PC-9 (cell line): ENCODE data around the gene CELF2. TPM values are rescaled to one million over a fixed set of nuclear protein-coding genes. Genes with fewer than 3 reads are reported as not detected.

Experiments used
- BruUV-seq: library from RNA; stranded (reverse); fragments of 400-500 nt; replicated peaks from 2 replicates; lab custom pipeline; 2021; lab: Mats Ljungman, UMichigan
- CTCF ChIA-PET: fragments of 300-600 bp; sonication (Branson Sonifier 250); formaldehyde crosslinking; loops from one replicate; lab custom pipeline; 2022; ENCODE audit warnings: antibody characterized with exemption; lab: Charles Lee
- POLR2A ChIA-PET: fragments of 300-600 bp; sonication (Branson Sonifier 250); formaldehyde crosslinking; loops from one replicate; lab custom pipeline; 2022; ENCODE audit warnings: antibody characterized with exemption; ENCODE audit not compliant: unreplicated experiment; lab: Charles Lee
- DNase-seq, 2 experiments: peaks; one replicate each; pipeline versions ENCODE4 v3.0.0 to v3.0.0-alpha.2; 2015 to 2022; ENCODE audit warnings: mixed read lengths in 1 of 2
- H2AFZ ChIP-seq: fragments of 200-600 bp; sonication (generic); 2 replicates; pipeline ENCODE4 v1.8.1; 2017; ENCODE audit warnings: antibody characterized with exemption
- H3F3A ChIP-seq: fragments of 200-600 bp; sonication (generic); 2 replicates; pipeline ENCODE4 v1.8.1; 2017; ENCODE audit warnings: antibody characterized with exemption, mild to moderate bottlenecking, low read depth; ENCODE audit not compliant: insufficient read depth
- H3K27ac ChIP-seq: fragments of 200-600 bp; sonication (generic); 2 replicates; pipeline ENCODE4 v1.6.1; 2016; ENCODE audit warnings: mixed run types
- H3K27me3 ChIP-seq: fragments of 200-600 bp; sonication (generic); 2 replicates; pipeline ENCODE4 v1.6.1; 2016; ENCODE audit warnings: low read depth, mixed run types; ENCODE audit not compliant: insufficient read depth
- H3K36me3 ChIP-seq: fragments of 200-600 bp; sonication (generic); 2 replicates; pipeline ENCODE4 v1.6.1; 2016; ENCODE audit warnings: low read depth, mixed run types
- H3K4me1 ChIP-seq: fragments of 200-600 bp; sonication (generic); replicated peaks from 2 replicates; pipeline ENCODE4 v1.6.1; 2016; ENCODE audit warnings: mixed run types; ENCODE audit not compliant: insufficient read depth
- H3K4me2 ChIP-seq: fragments of 200-600 bp; sonication (generic); 2 replicates; pipeline ENCODE4 v1.6.1; 2017; ENCODE audit warnings: mixed run types
- H3K4me3 ChIP-seq: fragments of 200-600 bp; sonication (generic); 2 replicates; pipeline ENCODE4 v1.6.1; 2016; ENCODE audit warnings: mixed run types
- H3K79me2 ChIP-seq: fragments of 200-600 bp; sonication (generic); 2 replicates; pipeline ENCODE4 v1.6.1; 2017; ENCODE audit warnings: low read depth, mixed run types
- H3K9me2 ChIP-seq: fragments of 200-600 bp; sonication (generic); 2 replicates; pipeline ENCODE4 v1.8.1; 2017; ENCODE audit warnings: mild to moderate bottlenecking; ENCODE audit not compliant: insufficient read depth
- H3K9me3 ChIP-seq: fragments of 200-600 bp; sonication (generic); 2 replicates; pipeline ENCODE4 v1.8.1; 2016; ENCODE audit warnings: low read depth; ENCODE audit not compliant: insufficient read depth
- H4K20me1 ChIP-seq: fragments of 200-600 bp; sonication (generic); 2 replicates; pipeline ENCODE4 v1.8.1; 2017; ENCODE audit not compliant: insufficient read depth
- EZH2 ChIP-seq: fragments of 200-600 bp; sonication (generic); IDR thresholded peaks from 2 replicates; pipeline ENCODE4 v1.8.0; 2017; ENCODE audit warnings: antibody characterized with exemption, low read depth
- intact Hi-C: fragments of 100-400 bp; cut with micrococcal nuclease; formaldehyde crosslinking; loops from one replicate; pipeline ENCODE4 v1.10.0; 2022; ENCODE audit not compliant: unreplicated experiment
- total RNA-seq: library from RNA; stranded (reverse); gene quantifications from 2 replicates; pipeline ENCODE4 v1.2.3, GENCODE V29; 2021
- TF ChIP-seq, protein P1 (sequence below): fragments of 200-600 bp; sonication (generic); conservative IDR thresholded peaks from 2 replicates; pipeline ENCODE4 v1.6.1; 2017; ENCODE audit warnings: mixed run types, antibody characterized with exemption, mild to moderate bottlenecking, moderate library complexity

Gene CELF2
- total RNA-seq, 1 experiment from 2014 or later, result not detected

DNA sequence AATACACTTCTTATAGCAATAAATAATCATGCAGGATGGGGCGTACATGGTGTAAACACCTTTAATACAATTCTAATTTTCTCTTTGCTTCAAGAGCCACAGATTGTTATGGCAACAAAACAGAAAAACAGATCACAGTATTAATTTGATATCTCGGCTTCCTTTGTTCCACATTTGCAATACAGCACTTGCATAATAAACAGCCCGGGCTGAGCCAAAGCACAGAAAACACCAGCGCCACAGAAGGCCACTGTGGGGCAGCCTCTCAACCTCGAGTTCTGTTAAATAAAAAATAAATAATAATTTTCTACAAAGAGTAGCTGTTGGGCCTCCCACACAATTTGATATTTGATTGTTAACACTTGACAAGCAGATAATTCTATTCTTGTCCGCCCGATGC is 337.9 kb downstream of the CELF2 start:
- no peak overlapping the region for H3K4me3 ChIP-seq
- no peaks in the 10 kb centered on the region for H3K4me1 ChIP-seq
- no peak for DNase-seq
- H3F3A ChIP-seq, result no peaks in the 10 kb centered on the region
- intact Hi-C loops, result no loop called here
- no peaks in the 10 kb centered on the region for H4K20me1 ChIP-seq
- H3K36me3 ChIP-seq, result no peaks in the 10 kb centered on the region
- BruUV-seq, result no TSS peak
- H3K79me2 ChIP-seq, result no peaks in the 10 kb centered on the region
- H3K27ac ChIP-seq, result no peak overlapping the region
- no peaks in the 10 kb centered on the region for H3K9me2 ChIP-seq
- peaks cover 14% of the 10 kb centered on the region; the same call in 1 of the 2 replicates for H3K27me3 ChIP-seq
- no peak overlapping the region for H2AFZ ChIP-seq
- no peak overlapping the region for H3K4me2 ChIP-seq
- ChIA-PET POLR2A (no interaction called here), CTCF (no interaction called here)
- H3K9me3 ChIP-seq, result no peaks in the 10 kb centered on the region
- TF ChIP-seq EZH2, result no peak
- TF ChIP-seq, protein P1, sequence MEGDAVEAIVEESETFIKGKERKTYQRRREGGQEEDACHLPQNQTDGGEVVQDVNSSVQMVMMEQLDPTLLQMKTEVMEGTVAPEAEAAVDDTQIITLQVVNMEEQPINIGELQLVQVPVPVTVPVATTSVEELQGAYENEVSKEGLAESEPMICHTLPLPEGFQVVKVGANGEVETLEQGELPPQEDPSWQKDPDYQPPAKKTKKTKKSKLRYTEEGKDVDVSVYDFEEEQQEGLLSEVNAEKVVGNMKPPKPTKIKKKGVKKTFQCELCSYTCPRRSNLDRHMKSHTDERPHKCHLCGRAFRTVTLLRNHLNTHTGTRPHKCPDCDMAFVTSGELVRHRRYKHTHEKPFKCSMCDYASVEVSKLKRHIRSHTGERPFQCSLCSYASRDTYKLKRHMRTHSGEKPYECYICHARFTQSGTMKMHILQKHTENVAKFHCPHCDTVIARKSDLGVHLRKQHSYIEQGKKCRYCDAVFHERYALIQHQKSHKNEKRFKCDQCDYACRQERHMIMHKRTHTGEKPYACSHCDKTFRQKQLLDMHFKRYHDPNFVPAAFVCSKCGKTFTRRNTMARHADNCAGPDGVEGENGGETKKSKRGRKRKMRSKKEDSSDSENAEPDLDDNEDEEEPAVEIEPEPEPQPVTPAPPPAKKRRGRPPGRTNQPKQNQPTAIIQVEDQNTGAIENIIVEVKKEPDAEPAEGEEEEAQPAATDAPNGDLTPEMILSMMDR, result no peak

DNA sequence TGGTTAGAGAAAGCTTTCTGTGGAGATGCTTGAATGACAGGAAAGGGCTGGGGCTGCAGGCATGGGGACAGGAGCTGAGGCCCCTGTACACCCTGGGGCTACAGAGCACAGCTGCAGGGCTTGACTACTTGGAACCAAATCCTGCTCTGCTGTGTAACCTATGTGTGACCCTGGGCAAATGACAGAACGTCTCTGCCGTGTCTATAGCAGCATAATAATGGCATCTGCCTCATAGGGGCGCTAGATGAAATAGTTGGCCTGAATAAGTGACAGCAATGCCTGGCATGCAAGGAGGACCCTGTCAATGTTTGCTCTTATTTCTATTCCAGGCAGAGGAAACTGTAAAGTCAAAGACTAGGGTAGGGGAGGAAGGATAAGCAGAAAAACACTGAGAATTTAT is 339.8 kb downstream of the CELF2 start:
- Histone ChIP-seq H3K27ac (no peak overlapping the region), H4K20me1 (no peaks in the 10 kb centered on the region), H3F3A (no peaks in the 10 kb centered on the region), H3K4me2 (no peak overlapping the region), H3K79me2 (no peaks in the 10 kb centered on the region), H3K4me3 (no peak overlapping the region), H3K9me3 (no peaks in the 10 kb centered on the region), H3K27me3 (peaks cover 17% of the 10 kb centered on the region), H3K36me3 (no peaks in the 10 kb centered on the region), H3K9me2 (no peaks in the 10 kb centered on the region), H2AFZ (no peak overlapping the region), H3K4me1 (no peaks in the 10 kb centered on the region)
- no TSS peak for BruUV-seq
- ChIA-PET POLR2A (no interaction called here), CTCF (no interaction called here)
- no peak for DNase-seq
- intact Hi-C loops, result no loop called here
- TF ChIP-seq EZH2, result no peak
- TF ChIP-seq, protein P1, result no peak

DNA sequence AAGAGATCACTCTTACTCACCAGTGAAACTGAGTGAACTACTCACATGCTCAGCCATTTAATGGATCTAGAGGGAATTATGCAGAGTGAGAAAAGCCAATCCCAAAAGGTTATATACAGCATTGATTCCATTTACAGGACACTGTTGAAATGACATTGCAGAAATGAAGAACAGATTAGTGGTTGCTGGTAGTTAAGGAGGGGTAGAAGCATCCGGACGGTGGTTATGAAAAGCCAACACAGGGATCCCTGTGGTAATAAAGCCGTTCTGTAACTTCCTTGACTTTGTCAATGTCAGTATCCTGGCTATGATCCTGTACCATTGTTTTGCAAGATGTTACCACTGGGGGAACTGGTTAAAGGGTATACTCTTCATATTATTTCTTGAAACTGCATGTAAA is 340.3 kb downstream of the CELF2 start:
- no peaks in the 10 kb centered on the region for H3K9me2 ChIP-seq
- H3K9me3 ChIP-seq, result no peaks in the 10 kb centered on the region
- no peak overlapping the region for H3K4me3 ChIP-seq
- peaks cover 21% of the 10 kb centered on the region for H3K27me3 ChIP-seq
- no peak overlapping the region for H2AFZ ChIP-seq
- H3K27ac ChIP-seq, result no peak overlapping the region
- H3K79me2 ChIP-seq, result no peaks in the 10 kb centered on the region
- no peaks in the 10 kb centered on the region for H3K36me3 ChIP-seq
- BruUV-seq, result no TSS peak
- no peaks in the 10 kb centered on the region for H4K20me1 ChIP-seq
- H3K4me2 ChIP-seq, result no peak overlapping the region
- no peak for DNase-seq
- TF ChIP-seq, protein P1, result no peak
- TF ChIP-seq EZH2, result no peak
- intact Hi-C loops, result no loop called here
- H3K4me1 ChIP-seq, result no peaks in the 10 kb centered on the region
- H3F3A ChIP-seq, result no peaks in the 10 kb centered on the region
- POLR2A ChIA-PET, result no interaction called here
- CTCF ChIA-PET, result no interaction called here
